A549 (cell line): ENCODE measurements around the gene LDLRAD3. TPM values are rescaled to one million over a fixed set of nuclear protein-coding genes. Genes with fewer than 3 reads are reported as not detected.

Source experiments
- ATAC-seq, 2 experiments: fragments of 200-7000 bp in 1 of 2; fragments of >200 bp in 1 of 2; cut with Nextera tagmentation in 1 of 2; cut with Tn5 transposase in 1 of 2; 3 replicates each; pipeline versions ENCODE4 v1.8.0 to v1.9.1; 2018 to 2020; ENCODE audit warnings: mild to moderate bottlenecking in 1 of 2, moderate library complexity in 1 of 2
- CTCF ChIA-PET: fragments of 300-600 bp; sonication (Branson Sonifier 250); formaldehyde crosslinking; extraction: SDS; loops from one replicate; lab custom pipeline; 2021; ENCODE audit warnings: antibody characterized with exemption, inconsistent platforms; lab: Yijun Ruan, JAX
- POLR2A ChIA-PET: fragments of 350-600 bp; formaldehyde crosslinking; extraction: SDS; loops from one replicate; lab custom pipeline; 2021; ENCODE audit warnings: antibody characterized with exemption, inconsistent platforms; lab: Yijun Ruan, JAX
- DNase-seq, 2 experiments: peaks; one replicate each; pipeline versions ENCODE4 v3.0.0 to v3.0.0-alpha.2; 2011 to 2016; ENCODE audit warnings: low read depth in 1 of 2, low spot score in 1 of 2
- FAIRE-seq: peaks from 2 replicates; lab custom pipeline; 2011; peaks lifted over from hg19 to GRCh38; lab: Jason Lieb, UNC
- H3K27ac ChIP-seq, 2 experiments: fragments of >200 bp; sonication (Bioruptor Twin); formaldehyde crosslinking; 3 replicates each; pipeline ENCODE4 v1.5.1; 2016 to 2017
- H3K4me1 ChIP-seq: fragments of >200 bp; sonication (Bioruptor Twin); formaldehyde crosslinking; 3 replicates; pipeline ENCODE4 v1.6.1; 2016
- H3K4me2 ChIP-seq: fragments of >200 bp; sonication (Bioruptor Twin); formaldehyde crosslinking; 3 replicates; pipeline ENCODE4 v1.6.1; 2016
- H3K4me3 ChIP-seq: fragments of >200 bp; sonication (Bioruptor Twin); formaldehyde crosslinking; 3 replicates; pipeline ENCODE4 v1.5.1; 2016
- H3K9me3 ChIP-seq: fragments of >200 bp; sonication (Bioruptor Twin); formaldehyde crosslinking; 3 replicates; pipeline ENCODE4 v1.6.1; 2016
- CBX8 ChIP-seq: fragments of 200-600 bp; sonication (generic); IDR thresholded peaks from 2 replicates; pipeline ENCODE4 v1.6.1; 2016
- CEBPB ChIP-seq, 2 experiments: fragments of >200 bp in 1 of 2; sonication (Bioruptor Twin) in 1 of 2; formaldehyde crosslinking in 1 of 2; IDR thresholded peaks; 2 replicates each; pipeline ENCODE4 v1.6.1; 2012 to 2016
- CHD2 ChIP-seq: fragments of 150-350 bp; IDR thresholded peaks from 2 replicates; pipeline ENCODE4 v1.6.1; 2014; ENCODE audit warnings: low read length; ENCODE audit not compliant: partially characterized antibody
- E2F6 ChIP-seq: IDR thresholded peaks from 2 replicates; pipeline ENCODE4 v1.6.1; 2012; ENCODE audit warnings: low read depth, borderline replicate concordance
- EHMT2 ChIP-seq: fragments of 200-600 bp; sonication (generic); IDR thresholded peaks from 2 replicates; pipeline ENCODE4 v1.6.1; 2016; ENCODE audit warnings: antibody characterized with exemption, low read depth, mild to moderate bottlenecking, moderate library complexity
- ELK1 ChIP-seq: fragments of 150-350 bp; IDR thresholded peaks from 2 replicates; pipeline ENCODE4 v1.6.1; 2014; ENCODE audit warnings: low read depth, mild to moderate bottlenecking, low read length
- EP300 ChIP-seq, 2 experiments: fragments of >200 bp; sonication (Bioruptor Twin); formaldehyde crosslinking; IDR thresholded peaks; 2 replicates in 1 of 2; 3 replicates in 1 of 2; pipeline ENCODE4 v1.6.1; 2016 to 2017
- GATA3 ChIP-seq: IDR thresholded peaks from 2 replicates; pipeline ENCODE4 v1.6.1; 2012; ENCODE audit warnings: borderline replicate concordance
- HEYL ChIP-seq: fragments of 250-450 bp; sonication (Bioruptor Pico); IDR thresholded peaks from 2 replicates; pipeline ENCODE4 v1.8.0; 2021; ENCODE audit warnings: mild to moderate bottlenecking, moderate library complexity
- HOXB5 ChIP-seq: fragments of 250-450 bp; sonication (Bioruptor Pico); IDR thresholded peaks from 2 replicates; pipeline ENCODE4 v1.5.0; 2020; ENCODE audit warnings: mild to moderate bottlenecking, moderate library complexity
- JUNB ChIP-seq: fragments of >200 bp; sonication (Bioruptor Twin); formaldehyde crosslinking; IDR thresholded peaks from 2 replicates; pipeline ENCODE4 v1.6.1; 2016
- MAZ ChIP-seq: fragments of 150-350 bp; IDR thresholded peaks from 2 replicates; pipeline ENCODE4 v1.6.1; 2014; ENCODE audit warnings: antibody characterized with exemption, low read depth, low read length, borderline replicate concordance
- MYC ChIP-seq: IDR thresholded peaks from 2 replicates; pipeline ENCODE4 v1.6.1; 2012; ENCODE audit warnings: mild to moderate bottlenecking, inconsistent platforms, low read length, improper control_type of control experiment, borderline replicate concordance
- NFE2L2 ChIP-seq: fragments of 150-350 bp; conservative IDR thresholded peaks from 2 replicates; pipeline ENCODE4 v1.6.1; 2014; ENCODE audit warnings: low read length
- NPAS2 ChIP-seq: fragments of 250-450 bp; sonication (Bioruptor Pico); IDR thresholded peaks from 2 replicates; pipeline ENCODE4 v1.8.0; 2022; ENCODE audit warnings: mild to moderate bottlenecking, moderate library complexity, borderline replicate concordance
- NR3C1 ChIP-seq: fragments of >200 bp; sonication (Bioruptor Twin); formaldehyde crosslinking; IDR thresholded peaks from 3 replicates; pipeline ENCODE4 v1.6.1; 2017
- PBX3 ChIP-seq: IDR thresholded peaks from 2 replicates; pipeline ENCODE4 v1.6.1; 2012
- RAD21 ChIP-seq, 2 experiments: fragments of >200 bp in 1 of 2; sonication (Bioruptor Twin) in 1 of 2; formaldehyde crosslinking in 1 of 2; IDR thresholded peaks in 1 of 2; conservative IDR thresholded peaks in 1 of 2; 2 replicates in 1 of 2; 3 replicates in 1 of 2; pipeline ENCODE4 v1.6.1; 2012 to 2018; ENCODE audit warnings: inconsistent platforms in 1 of 2
- REST ChIP-seq: fragments of 200-600 bp; sonication (generic); IDR thresholded peaks from 2 replicates; pipeline ENCODE4 v1.6.1; 2016; ENCODE audit warnings: antibody characterized with exemption, mild to moderate bottlenecking, moderate library complexity
- SREBF2 ChIP-seq: fragments of 450-650 bp; IDR thresholded peaks from 2 replicates; pipeline ENCODE4 v1.6.1; 2014; ENCODE audit warnings: mild to moderate bottlenecking, moderate library complexity
- TFCP2L1 ChIP-seq: fragments of 250-450 bp; sonication (Bioruptor Pico); IDR thresholded peaks from 2 replicates; pipeline ENCODE4 v1.5.0; 2021; ENCODE audit warnings: mild to moderate bottlenecking
- TP53 ChIP-seq: fragments of 250-450 bp; sonication (Bioruptor Pico); IDR thresholded peaks from 2 replicates; pipeline ENCODE4 v1.5.0; 2021; ENCODE audit warnings: mild to moderate bottlenecking, moderate library complexity
- USF2 ChIP-seq: fragments of 450-650 bp; IDR thresholded peaks from 2 replicates; pipeline ENCODE4 v1.6.1; 2014; ENCODE audit warnings: antibody characterized with exemption
- WGBS: methylation state at CpG from one replicate; pipeline ENCODE4 v1.1.6; 2017; ENCODE audit errors: missing lambda C conversion rate; 5-methylcytosine and 5-hydroxymethylcytosine counted together
- polyA plus RNA-seq, 4 experiments: library from polyadenylated mRNA; depleted of rRNA in 3 of 4; stranded (reverse); fragments of >200 nt; fragmentation: RNase III in 1 of 4; extraction: RNeasy Plus Mini Kit Qiagen cat#74134 plus additional on column Dnase treatment in 1 of 4; gene quantifications; 2 replicates in 3 of 4; 3 replicates in 1 of 4; pipeline ENCODE4 v1.2.3, GENCODE V29; 2011 to 2017

The LDLRAD3 gene
- polyA plus RNA-seq, 2 of the 4 experiments (the other 2 are of a cell fraction) = 10.5 to 13.2 TPM

GRCh38 chr11:35950082-35950481 is 6.2 kb downstream of the LDLRAD3 start:
- POLR2A ChIA-PET = no interaction called here
- CTCF ChIA-PET = interaction anchor here (1.1 kb wide), 1 partner anchor 528 kb away, joined by 3 read pairs; no protein-coding TSS in a partner anchor
- ATAC-seq = no peak
- TF ChIP-seq GATA3 (no peak), NR3C1 (no peak), PBX3 (no peak), CBX8 (no peak), EP300 (IDR thresholded peaks at IDR 0.05) (no peak), SREBF2 (no peak), JUNB (no peak), E2F6 (no peak), TFCP2L1 (CRISPR knock-in tag) (no peak), NFE2L2 (no peak), ELK1 (no peak), REST (no peak), HEYL (CRISPR knock-in tag) (no peak), HOXB5 (CRISPR knock-in tag) (no peak), RAD21 (conservative IDR thresholded peaks at IDR 0.05 in 1 of 2, IDR thresholded peaks at IDR 0.05 in 1 of 2) (no peak), MAZ (no peak)
- TF ChIP-seq, all 56 proteins: peak for 0
- no peak overlapping the region for H3K4me2 ChIP-seq
- no peak overlapping the region for H3K27ac ChIP-seq
- H3K9me3 ChIP-seq = no peaks in the 10 kb centered on the region
- peaks cover 11% of the 10 kb centered on the region for H3K4me1 ChIP-seq
- no peak for FAIRE-seq
- DNase-seq = no peak
- 74% methylated on average over 5 of the region's 5 CpGs for WGBS
- no peak overlapping the region for H3K4me3 ChIP-seq

- no peaks in the 10 kb centered on the region for H3K9me3 ChIP-seq
- ChIA-PET POLR2A (no interaction called here), CTCF (interaction anchor here (1.0 to 2.1 kb wide), 2 partner anchors 9 to 130 kb away, joined by 3 to 8 read pairs; no protein-coding TSS in a partner anchor)
- TF ChIP-seq E2F6 = no peak
- no peak for TF ChIP-seq CHD2
- TF ChIP-seq TP53 (CRISPR knock-in tag) = no peak
- no peak for TF ChIP-seq CEBPB (IDR thresholded peaks at IDR 0.05)
- no peak for TF ChIP-seq USF2
- no peak for TF ChIP-seq MYC
- TF ChIP-seq EHMT2 = no peak
- TF ChIP-seq NR3C1 = no peak
- TF ChIP-seq NPAS2 = no peak
- ATAC-seq (no peak; a peak in 1 of 6 replicates), FAIRE-seq (no peak), DNase-seq (no peak)
- peaks cover 1% of the 10 kb centered on the region; the same call in 1 of the 3 replicates for H3K4me1 ChIP-seq
- no peak overlapping the region for H3K4me3 ChIP-seq
- 87% methylated on average over 3 of the region's 3 CpGs for WGBS
- no peak overlapping the region for H3K27ac ChIP-seq
- H3K4me2 ChIP-seq = no peak overlapping the region
Measured at GRCh38 chr11:35951680-35952079, 7.8 kb downstream of the LDLRAD3 start.
